22Rv1 (cell line): Measurements from ENCODE around the gene SEC22C.

Experiments used
- ZFX ChIP-seq: fragments of 450-650 bp; IDR thresholded peaks from 2 replicates; pipeline ENCODE4 v1.6.1; 2017; ENCODE audit warnings: antibody characterized with exemption, borderline replicate concordance
- TF ChIP-seq, protein P1 (sequence below): fragments of 450-650 bp; IDR thresholded peaks from 2 replicates; pipeline ENCODE4 v1.5.1; 2017; ENCODE audit warnings: mild to moderate bottlenecking

DNA sequence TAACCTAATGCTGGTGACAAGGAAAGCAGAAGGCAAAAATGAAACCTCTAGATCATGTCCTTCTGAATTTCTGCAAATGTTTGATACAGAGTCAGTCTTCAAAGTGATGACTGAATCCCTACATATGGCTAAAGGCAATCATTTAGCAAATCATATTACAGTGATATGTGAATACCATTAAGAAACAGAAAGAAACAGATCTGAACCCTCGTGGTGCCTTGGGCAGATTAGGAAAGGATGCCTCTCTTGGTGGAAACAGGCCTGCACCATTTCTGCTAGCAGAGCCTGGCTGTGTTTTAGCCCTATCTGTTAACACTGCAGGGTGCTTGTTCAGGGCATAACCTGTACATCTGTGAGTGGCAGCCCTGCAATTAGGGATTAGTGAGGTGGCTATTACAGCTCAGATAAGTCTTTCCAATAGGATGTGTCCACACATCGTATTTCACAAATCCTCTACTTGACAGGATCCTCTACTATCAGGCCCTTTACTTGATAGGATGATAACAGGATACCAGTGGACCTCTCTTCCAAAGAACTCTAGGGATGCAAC is 12.1 kb downstream of the SEC22C start:
- TF ChIP-seq, protein P1, sequence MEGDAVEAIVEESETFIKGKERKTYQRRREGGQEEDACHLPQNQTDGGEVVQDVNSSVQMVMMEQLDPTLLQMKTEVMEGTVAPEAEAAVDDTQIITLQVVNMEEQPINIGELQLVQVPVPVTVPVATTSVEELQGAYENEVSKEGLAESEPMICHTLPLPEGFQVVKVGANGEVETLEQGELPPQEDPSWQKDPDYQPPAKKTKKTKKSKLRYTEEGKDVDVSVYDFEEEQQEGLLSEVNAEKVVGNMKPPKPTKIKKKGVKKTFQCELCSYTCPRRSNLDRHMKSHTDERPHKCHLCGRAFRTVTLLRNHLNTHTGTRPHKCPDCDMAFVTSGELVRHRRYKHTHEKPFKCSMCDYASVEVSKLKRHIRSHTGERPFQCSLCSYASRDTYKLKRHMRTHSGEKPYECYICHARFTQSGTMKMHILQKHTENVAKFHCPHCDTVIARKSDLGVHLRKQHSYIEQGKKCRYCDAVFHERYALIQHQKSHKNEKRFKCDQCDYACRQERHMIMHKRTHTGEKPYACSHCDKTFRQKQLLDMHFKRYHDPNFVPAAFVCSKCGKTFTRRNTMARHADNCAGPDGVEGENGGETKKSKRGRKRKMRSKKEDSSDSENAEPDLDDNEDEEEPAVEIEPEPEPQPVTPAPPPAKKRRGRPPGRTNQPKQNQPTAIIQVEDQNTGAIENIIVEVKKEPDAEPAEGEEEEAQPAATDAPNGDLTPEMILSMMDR, result no peak
- no peak for TF ChIP-seq ZFX
